ENCODE data around the gene TK2.

TK2 gene

DNA sequence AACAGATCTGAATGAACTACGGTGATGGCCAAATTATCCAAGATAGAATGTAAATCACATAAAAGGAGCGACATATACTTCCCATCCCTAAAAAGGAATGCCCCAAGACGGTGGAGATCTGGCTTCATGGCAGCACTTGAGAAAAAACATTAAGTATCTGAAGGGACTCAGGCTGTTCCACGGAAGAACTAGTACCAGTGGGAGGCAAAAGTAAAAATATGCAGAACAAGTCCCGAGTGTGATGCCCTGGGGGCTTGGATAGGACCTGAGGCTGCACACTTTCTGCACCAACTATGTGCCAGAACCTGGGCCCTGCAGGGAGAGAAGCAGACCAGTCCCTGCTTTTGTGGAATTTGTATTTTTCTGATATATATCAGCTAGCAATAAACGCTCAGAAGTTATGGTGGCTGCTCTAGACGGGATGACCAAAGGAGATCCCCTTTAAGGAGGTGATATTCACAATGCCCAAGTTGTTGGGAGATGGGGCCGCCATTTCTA lies 1.9 kb upstream of the TK2 start:
- peak overlapping the region; percentile 80 for H3K27ac ChIP-seq
- TF ChIP-seq, protein P1, sequence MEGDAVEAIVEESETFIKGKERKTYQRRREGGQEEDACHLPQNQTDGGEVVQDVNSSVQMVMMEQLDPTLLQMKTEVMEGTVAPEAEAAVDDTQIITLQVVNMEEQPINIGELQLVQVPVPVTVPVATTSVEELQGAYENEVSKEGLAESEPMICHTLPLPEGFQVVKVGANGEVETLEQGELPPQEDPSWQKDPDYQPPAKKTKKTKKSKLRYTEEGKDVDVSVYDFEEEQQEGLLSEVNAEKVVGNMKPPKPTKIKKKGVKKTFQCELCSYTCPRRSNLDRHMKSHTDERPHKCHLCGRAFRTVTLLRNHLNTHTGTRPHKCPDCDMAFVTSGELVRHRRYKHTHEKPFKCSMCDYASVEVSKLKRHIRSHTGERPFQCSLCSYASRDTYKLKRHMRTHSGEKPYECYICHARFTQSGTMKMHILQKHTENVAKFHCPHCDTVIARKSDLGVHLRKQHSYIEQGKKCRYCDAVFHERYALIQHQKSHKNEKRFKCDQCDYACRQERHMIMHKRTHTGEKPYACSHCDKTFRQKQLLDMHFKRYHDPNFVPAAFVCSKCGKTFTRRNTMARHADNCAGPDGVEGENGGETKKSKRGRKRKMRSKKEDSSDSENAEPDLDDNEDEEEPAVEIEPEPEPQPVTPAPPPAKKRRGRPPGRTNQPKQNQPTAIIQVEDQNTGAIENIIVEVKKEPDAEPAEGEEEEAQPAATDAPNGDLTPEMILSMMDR (conservative IDR thresholded peaks at IDR 0.05), result no peak

DNA sequence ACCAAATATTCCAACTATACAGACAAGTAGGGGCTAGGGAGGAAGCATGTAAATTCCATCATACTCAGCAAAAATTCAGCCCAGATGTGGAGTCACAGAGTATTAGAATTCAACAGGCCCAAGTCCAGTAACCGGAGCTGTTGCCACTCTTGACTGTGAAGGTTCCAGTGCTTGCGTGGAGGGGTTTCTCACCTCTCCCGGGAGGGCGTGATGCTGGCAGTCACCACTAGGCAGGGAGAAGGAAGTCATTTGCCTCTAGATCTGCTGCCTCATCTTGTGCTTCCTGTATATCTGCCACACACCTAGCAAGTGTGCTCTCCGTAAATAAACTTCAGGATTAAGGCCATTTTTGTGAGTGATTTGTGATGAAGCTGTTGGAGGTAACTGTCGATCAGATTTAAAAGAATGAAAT lies 1.4 kb upstream of the TK2 start:
- H3K27ac ChIP-seq, result peak overlapping the region; percentile 80; the same call in 1 of the 2 replicates
- TF ChIP-seq, protein P1 (conservative IDR thresholded peaks at IDR 0.05), result no peak

DNA sequence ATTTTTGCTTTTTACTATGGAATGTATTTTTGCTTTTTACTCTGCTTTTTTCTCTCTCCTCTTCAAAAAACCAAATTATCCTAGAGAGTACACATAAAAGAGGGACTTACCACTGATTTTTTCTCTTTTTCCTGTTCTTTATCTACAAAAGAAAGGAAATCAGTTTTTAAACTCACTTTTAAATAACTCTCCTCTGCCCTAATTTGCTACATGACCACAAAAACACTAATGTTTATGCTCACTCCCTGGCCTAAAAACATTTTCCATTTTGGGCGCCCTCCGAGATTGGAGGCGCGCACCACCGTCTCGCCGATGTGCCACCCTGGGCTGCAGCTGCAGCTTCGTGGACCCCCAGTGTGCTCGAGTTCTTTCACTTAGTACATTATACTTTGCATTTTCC lies 1.1 kb downstream of the TK2 start:
- TF ChIP-seq, protein P1 (conservative IDR thresholded peaks at IDR 0.05), result no peak
- H3K27ac ChIP-seq, result peak overlapping the region; percentile 85

DNA sequence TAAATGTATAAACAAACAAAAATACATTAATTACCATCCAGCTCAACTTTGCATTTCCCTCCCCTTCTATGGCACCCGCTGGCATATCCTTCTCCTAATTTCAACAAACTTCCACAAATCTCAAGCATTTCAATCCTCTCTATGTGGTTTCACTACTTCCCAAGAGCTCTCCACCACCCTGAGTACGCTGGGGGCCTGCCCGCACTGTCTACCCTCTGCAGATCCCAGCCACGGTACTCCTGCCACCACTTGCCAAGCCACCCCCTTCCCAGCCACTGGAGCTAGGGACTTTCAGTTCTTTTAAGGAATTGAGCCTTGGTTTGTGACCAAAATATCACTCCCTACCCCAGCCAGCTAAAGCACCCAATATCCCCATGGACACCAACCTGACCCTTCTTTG lies 1.9 kb downstream of the TK2 start:
- TF ChIP-seq, protein P1 (conservative IDR thresholded peaks at IDR 0.05), result no peak
- H3K27ac ChIP-seq, result peak overlapping the region; percentile 85; the same call in 1 of the 2 replicates

DNA sequence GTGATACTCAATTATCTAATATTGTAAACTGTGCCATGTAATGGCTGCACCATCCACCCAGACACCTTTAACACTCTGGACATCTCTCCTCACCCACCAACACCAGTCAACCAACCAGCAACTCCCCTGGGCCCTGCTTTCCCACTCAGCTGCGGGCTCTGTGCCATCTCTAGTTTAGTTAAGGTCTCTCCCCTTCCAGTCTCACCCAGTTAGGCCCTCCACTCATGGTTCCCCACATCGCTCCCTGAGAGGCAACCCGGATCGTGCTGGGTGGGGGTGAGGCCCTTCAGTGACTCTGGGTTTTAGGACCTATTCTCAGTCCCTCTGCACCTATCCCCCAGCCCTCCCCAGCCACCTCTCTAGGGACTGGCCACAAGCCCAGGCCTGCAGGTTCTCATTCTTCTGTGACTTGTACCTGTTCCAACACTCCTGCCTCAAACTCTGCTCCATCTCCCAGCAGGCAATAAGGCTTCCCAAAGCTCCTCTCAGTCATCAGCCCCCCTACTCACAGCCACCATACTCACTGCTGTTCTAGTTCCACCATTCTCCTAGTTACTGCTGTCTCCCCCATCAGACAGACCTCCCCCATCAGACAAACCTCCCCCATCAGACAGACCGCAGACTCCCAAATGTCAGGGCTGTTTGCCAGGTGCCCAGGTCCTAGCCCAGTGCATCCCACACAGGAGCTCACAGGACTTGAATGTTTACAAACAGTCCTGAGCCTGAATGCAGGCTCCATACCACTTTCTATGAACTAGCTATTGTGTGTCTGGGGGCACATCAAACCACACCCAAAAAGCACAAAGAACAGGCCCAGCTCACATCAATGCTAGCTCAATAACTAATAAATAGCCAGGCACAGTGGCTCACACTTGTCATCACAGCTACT lies 2.6 kb downstream of the TK2 start:
- TF ChIP-seq, protein P1 (conservative IDR thresholded peaks at IDR 0.05), result no peak

DNA sequence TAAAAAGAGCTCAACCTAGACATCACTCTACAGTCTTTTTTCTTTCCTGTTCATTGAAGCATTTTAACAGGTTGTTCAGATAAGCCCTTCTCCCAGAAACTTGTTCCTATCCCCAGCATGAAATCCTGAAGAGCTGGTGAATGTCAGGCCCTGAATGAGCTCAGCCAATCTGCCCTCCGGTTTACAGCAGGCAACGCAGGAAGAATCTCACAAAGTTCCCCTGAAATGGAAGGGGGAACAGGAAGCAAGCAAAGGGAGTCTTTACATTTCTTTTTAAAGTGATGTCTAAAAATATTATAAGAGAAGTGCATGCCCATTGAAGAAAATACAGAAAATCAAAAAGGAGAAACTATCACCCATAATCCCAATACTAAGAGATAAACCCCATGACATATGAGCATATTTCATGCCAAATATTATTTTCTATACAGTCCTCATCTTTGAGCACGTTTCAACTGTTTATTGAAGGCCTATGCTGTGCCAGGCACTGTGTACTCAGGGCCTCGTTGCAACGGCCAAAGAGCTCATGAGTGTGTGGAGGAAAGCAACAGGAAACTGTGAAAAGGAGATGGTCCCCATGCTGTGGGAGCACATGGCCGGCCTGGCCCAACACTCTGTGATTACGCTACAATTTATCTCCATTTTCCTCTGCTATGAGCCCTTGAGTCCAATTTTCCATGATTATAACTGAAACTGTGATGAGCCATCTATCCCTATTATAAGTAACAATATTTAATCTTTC lies 5.7 kb downstream of the TK2 start:
- H3K27ac ChIP-seq, result peak overlapping the region; percentile 41
- TF ChIP-seq, protein P1 (conservative IDR thresholded peaks at IDR 0.05), result no peak

More for the DNA sequence above, 2.6 kb downstream of the TK2 start:
- H3K27ac ChIP-seq, result peak overlapping the region; percentile 11; the same call in 1 of the 2 replicates

DNA sequence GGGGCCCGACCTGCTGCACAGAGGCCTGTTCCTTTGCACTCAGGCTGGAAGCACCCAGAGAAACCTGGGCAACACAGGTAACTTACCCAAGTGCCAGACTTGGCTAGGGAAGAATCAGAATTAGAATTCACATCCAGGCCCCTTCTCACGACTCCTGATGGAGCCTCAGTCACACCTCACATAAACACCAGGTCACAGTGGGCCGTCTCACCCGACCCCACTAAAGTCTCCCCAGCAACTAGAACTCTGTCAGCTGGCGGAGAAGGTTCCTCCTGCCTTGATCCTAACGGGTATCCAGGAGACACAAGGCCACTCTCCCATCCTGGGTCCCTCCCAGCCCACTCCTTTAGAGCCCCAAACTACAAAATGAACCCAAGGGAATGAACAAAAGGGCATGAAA lies 6.4 kb downstream of the TK2 start:
- TF ChIP-seq, protein P1 (conservative IDR thresholded peaks at IDR 0.05), result no peak
- no peak overlapping the region for H3K27ac ChIP-seq

Measured in VCaP (cell line).